ENCODE measurements around the gene CDKL5.

The CDKL5 gene

GRCh38 chrX:18682979-18683387 is 257.6 kb downstream of the CDKL5 start:
- no peaks in the 10 kb centered on the region for H3K27me3 ChIP-seq (ENCODE audit: insufficient read depth, low read depth, severe bottlenecking)
- DNase-seq = no peak
- H3K36me3 ChIP-seq = no peaks in the 10 kb centered on the region; the same call in 1 of the 2 replicates
- H3K27ac ChIP-seq = peak overlapping the region; percentile 83
- H3K4me3 ChIP-seq (ENCODE audit: low read depth, low read length) = no peak overlapping the region
- TF ChIP-seq, protein P1, sequence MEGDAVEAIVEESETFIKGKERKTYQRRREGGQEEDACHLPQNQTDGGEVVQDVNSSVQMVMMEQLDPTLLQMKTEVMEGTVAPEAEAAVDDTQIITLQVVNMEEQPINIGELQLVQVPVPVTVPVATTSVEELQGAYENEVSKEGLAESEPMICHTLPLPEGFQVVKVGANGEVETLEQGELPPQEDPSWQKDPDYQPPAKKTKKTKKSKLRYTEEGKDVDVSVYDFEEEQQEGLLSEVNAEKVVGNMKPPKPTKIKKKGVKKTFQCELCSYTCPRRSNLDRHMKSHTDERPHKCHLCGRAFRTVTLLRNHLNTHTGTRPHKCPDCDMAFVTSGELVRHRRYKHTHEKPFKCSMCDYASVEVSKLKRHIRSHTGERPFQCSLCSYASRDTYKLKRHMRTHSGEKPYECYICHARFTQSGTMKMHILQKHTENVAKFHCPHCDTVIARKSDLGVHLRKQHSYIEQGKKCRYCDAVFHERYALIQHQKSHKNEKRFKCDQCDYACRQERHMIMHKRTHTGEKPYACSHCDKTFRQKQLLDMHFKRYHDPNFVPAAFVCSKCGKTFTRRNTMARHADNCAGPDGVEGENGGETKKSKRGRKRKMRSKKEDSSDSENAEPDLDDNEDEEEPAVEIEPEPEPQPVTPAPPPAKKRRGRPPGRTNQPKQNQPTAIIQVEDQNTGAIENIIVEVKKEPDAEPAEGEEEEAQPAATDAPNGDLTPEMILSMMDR (IDR thresholded peaks at IDR 0.05; ENCODE audit: low read depth, low read length) = no peak
- peaks cover 3% of the 10 kb centered on the region for H3K9me3 ChIP-seq (ENCODE audit: severe bottlenecking)

- DNase-seq = no peak
- TF ChIP-seq, protein P1 (IDR thresholded peaks at IDR 0.05; ENCODE audit: low read depth, low read length) = no peak
These were observed 262.6 kb downstream of the CDKL5 start for GRCh38 chrX:18687856-18688495.

GRCh38 chrX:18691431-18691830 is 266.0 kb downstream of the CDKL5 start:
- H3K27me3 ChIP-seq (ENCODE audit: insufficient read depth, low read depth, severe bottlenecking) = no peaks in the 10 kb centered on the region
- H3K4me3 ChIP-seq (ENCODE audit: low read depth, low read length) = no peak overlapping the region
- peaks cover 18% of the 10 kb centered on the region for H3K9me3 ChIP-seq (ENCODE audit: severe bottlenecking)
- TF ChIP-seq, protein P1 (IDR thresholded peaks at IDR 0.05; ENCODE audit: low read depth, low read length) = no peak
- H3K36me3 ChIP-seq = peaks cover 4% of the 10 kb centered on the region
- no peak for DNase-seq
- H3K27ac ChIP-seq = peak overlapping the region; percentile 98

More at GRCh38 chrX:18687856-18688495, 262.6 kb downstream of the CDKL5 start:
- no peaks in the 10 kb centered on the region; the same call in 1 of the 2 replicates for H3K36me3 ChIP-seq
- no peak overlapping the region for H3K27ac ChIP-seq
- no peaks in the 10 kb centered on the region for H3K9me3 ChIP-seq (ENCODE audit: severe bottlenecking)
- no peaks in the 10 kb centered on the region for H3K27me3 ChIP-seq (ENCODE audit: insufficient read depth, low read depth, severe bottlenecking)
- H3K4me3 ChIP-seq (ENCODE audit: low read depth, low read length) = no peak overlapping the region

GRCh38 chrX:18692541-18692940 is 267.1 kb downstream of the CDKL5 start:
- Histone ChIP-seq H3K27me3 (ENCODE audit: insufficient read depth, low read depth, severe bottlenecking) (no peaks in the 10 kb centered on the region), H3K4me3 (ENCODE audit: low read depth, low read length) (peak overlapping the region; percentile 33), H3K9me3 (ENCODE audit: severe bottlenecking) (peaks cover 20% of the 10 kb centered on the region), H3K27ac (peak overlapping the region; percentile 98), H3K36me3 (peaks cover 4% of the 10 kb centered on the region)
- peak; percentile 82 for DNase-seq
- TF ChIP-seq, protein P1 (IDR thresholded peaks at IDR 0.05; ENCODE audit: low read depth, low read length) = no peak

DNA sequence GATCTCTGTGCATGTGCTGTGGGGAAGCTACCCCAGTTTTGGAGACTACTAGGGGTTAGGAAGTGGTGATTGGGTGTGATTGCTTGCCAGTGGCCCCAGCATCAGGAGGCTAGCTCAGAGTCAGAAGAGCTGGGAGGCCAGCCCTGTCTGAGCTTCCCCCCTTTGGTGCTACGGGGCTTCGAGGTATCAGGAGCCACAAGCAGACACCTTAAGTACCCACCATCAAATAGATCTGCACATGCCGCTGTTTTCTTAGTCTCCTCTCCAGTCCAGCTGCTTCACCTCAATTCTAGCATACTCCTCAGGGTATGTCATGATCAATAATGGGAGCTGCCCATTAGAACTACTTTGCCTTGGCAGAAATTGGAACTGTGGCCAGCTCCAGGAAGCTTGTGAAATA is 271.2 kb downstream of the CDKL5 start:
- TF ChIP-seq, protein P1 (IDR thresholded peaks at IDR 0.05; ENCODE audit: low read depth, low read length) = no peak
- H3K27me3 ChIP-seq (ENCODE audit: insufficient read depth, low read depth, severe bottlenecking) = no peaks in the 10 kb centered on the region
- no peak overlapping the region for H3K27ac ChIP-seq

More for the DNA sequence above, 271.2 kb downstream of the CDKL5 start:
- H3K4me3 ChIP-seq (ENCODE audit: low read depth, low read length) = no peak overlapping the region
- DNase-seq = no peak
- H3K9me3 ChIP-seq (ENCODE audit: severe bottlenecking) = peaks cover 20% of the 10 kb centered on the region
- peaks cover 4% of the 10 kb centered on the region for H3K36me3 ChIP-seq
